Nucleus accumbens (tissue), 56 donors: ENCODE data around the gene ACSL3.
A peak's percentile ranks its signal among the peaks of the same experiment; 100 is the strongest.

ENCODE experiments used
- DNase-seq, 56 donors: peaks; one replicate each; lab custom pipeline; 2025; lab: John Stamatoyannopoulos, UW

Gene ACSL3

DNA sequence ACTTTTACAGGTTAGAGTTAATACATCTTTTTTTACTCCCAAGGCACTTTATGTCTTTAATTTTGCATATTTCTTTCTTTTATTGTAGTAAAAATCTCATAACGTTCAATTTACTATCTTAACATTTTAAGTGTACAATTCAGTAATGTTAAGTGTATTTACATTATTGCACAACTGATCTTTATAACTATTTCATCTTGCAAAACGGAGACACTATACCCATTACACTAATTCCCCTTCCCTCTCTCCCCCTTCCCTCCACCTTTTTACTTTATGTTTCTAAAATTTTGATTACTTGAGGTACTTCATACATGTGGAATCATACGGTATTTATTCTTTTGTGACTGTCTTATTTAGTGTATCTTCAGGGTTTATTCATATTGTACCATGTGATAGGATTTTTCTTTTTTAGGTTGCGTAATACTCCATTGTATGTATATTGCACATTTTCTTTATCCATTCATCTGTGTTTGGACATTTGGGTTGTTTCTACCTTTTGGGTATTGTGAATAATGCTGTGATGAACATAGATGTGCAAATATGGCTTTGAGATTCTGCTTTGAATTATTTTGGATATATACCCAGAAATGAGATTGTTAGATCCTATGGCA is 75.0 kb downstream of the ACSL3 start:
- no peak for DNase-seq

DNA sequence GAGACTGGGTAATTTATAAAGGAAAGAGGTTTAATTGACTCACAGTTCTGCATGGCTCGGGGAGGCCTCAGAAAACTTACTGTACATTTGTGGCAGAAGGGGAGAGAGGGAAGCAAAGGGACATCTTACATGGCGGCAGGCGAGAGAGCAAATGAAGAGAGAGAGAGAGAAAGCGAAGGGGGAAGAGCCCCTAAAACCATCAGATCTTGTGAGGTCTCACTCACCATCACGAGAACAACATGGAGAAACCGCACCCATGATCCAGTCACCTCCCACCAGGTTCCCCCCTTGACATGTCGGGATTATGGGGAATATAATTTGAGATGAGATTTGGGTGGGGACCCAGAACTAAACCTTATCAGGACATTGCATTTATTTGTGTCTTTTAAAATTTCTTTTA is 75.9 kb downstream of the ACSL3 start:
- no peak for DNase-seq

DNA sequence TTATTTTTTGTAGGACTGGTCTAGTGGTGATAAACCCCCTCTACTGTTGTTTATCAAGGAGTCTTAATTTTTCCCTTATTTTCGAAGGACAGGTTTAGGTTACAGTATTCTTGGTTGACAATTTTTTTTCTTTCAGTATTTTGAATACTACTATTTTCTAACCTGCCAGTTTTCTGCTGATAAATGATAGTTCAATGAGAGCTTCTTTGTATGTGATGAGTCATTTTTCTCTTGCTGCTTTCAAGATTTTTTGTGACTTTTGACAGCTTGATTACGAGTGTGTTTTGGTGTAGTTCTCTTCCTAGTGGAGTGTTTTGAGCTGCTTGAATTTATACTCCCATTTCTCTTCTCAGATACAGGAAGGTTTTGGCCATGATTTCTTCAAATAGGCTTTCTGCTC is 77.5 kb downstream of the ACSL3 start:
- DNase-seq: no peak

DNA sequence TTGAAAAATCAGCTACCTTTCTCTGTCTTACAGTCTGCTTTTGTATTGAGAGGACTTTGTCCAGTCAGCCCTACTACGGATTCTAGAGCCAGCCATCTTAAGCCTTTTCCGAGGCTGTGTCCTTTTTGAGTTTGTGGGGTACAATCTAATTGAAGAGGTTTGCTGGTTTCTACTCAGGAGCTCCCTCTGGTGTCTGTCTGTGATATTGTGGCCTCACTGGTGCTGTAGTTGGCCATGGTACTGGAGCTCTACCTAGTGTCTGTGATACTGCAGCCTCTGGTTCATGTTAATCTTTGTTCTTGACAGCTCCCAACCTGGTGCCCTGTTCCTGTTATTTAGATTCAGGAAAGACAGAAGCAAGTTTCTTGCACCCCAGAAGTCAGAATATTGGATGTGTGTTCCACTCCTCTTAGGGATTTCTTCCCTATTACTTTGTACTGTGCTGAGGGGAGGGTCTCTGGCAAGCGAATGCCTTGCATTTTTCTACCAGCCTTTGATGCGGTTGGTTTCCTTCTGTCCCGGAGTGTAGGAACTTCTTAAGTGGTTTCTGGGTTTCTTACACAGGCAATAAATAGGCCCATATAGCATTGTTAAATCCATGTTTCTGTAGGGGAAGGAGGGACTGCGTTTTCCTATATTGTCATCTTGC is 78.5 kb downstream of the ACSL3 start:
- peak in 26 of 56 donors; percentile 0 to 51 (median 11) for DNase-seq

DNA sequence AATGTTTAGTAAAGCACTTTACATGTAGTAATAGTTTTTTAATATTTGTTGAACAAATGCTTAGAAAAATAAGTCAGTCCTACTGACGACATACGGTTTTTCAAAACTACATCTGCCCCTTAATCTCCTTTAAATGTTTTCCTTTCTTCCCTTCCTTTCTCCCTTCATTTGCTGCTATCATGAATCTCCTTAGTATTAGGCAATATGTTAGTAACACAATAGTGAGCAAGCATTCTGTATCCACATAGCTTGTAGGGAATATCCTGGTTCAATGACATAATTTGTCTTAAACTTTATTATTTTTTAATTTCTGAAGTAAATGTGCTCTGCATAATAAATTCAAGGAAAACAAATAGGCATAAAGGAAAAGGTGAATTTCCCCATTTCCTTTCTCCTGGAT is 79.1 kb downstream of the ACSL3 start:
- no peak for DNase-seq

DNA sequence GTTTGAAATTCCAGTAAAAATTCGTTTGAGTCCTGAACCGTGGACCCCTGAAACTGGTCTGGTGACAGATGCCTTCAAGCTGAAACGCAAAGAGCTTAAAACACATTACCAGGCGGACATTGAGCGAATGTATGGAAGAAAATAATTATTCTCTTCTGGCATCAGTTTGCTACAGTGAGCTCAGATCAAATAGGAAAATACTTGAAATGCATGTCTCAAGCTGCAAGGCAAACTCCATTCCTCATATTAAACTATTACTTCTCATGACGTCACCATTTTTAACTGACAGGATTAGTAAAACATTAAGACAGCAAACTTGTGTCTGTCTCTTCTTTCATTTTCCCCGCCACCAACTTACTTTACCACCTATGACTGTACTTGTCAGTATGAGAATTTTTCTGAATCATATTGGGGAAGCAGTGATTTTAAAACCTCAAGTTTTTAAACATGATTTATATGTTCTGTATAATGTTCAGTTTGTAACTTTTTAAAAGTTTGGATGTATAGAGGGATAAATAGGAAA is 80.7 kb downstream of the ACSL3 start:
- DNase-seq: no peak

DNA sequence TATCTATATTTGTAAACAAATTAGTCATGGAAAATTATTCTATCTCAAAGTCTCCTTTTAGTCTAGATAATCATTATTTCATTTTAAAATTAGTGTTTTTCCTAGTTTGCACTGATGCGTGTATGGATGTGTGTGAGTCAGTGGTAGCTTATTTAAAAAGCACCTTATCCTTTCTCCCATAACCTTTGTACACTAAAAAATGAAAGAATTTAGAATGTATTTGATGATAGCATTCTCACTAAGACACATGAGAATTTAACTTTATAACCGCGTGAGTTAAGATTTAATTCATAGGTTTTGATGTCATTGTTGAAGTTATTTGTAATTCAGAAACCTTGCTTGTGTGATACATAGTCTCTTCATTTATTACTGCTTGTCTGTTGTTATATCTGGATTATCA is 81.7 kb downstream of the ACSL3 start:
- no peak for DNase-seq

DNA sequence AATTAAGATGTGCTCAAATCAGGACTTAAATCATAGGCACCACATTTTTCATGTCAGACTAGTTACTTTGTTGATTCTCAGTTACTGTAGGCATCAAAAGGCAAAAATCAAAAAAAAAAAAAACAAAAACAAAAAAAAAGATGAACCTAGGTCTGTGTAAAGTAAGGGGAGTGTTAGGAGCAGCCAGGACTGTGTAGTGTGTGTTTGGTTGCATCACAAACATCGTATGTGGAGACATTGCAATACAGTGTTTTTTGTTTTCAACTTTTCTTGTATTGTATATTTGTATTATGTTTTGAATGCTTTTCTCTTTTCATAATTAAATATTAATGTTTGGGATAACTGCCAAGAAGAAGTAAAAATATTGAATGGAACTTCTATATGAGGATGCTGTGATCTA is 82.1 kb downstream of the ACSL3 start:
- no peak for DNase-seq

DNA sequence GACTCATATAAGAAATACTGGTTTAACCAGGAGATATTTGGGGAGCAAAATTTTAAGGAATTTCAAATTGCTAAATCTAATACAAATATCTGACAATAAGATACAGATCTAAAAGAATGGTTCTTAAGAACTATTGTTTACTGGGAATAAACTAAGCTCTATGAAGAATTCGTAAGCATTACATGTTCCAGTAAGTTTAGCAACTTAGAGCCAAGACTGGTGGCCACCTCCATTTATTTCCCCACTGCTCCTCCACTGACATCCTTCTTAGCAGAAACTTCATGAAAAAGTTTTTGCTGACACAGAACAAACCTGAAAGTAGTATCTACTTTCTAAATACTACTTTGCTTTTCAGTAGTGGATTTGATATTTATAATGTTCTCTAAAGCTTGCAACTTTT is 83.0 kb downstream of the ACSL3 start:
- DNase-seq: no peak

DNA sequence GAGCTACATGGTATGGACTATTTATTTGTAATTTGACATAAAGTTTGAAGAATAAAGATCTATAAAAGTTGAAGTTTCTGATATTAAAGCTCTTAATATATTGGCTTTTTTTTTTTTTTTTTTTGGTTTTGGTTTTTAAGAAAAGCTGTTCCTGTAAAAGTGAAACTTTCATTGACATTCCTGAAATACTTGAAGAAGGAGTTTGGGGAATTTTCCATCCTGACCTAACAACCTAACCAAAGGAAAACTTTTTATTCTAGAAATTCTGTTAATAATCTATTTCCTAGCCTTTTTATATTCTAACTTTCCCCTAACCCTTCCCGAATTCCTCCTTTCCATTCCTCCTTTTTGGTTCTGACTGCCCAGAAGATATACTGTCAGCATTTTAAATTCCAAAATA is 83.7 kb downstream of the ACSL3 start:
- DNase-seq: no peak

DNA sequence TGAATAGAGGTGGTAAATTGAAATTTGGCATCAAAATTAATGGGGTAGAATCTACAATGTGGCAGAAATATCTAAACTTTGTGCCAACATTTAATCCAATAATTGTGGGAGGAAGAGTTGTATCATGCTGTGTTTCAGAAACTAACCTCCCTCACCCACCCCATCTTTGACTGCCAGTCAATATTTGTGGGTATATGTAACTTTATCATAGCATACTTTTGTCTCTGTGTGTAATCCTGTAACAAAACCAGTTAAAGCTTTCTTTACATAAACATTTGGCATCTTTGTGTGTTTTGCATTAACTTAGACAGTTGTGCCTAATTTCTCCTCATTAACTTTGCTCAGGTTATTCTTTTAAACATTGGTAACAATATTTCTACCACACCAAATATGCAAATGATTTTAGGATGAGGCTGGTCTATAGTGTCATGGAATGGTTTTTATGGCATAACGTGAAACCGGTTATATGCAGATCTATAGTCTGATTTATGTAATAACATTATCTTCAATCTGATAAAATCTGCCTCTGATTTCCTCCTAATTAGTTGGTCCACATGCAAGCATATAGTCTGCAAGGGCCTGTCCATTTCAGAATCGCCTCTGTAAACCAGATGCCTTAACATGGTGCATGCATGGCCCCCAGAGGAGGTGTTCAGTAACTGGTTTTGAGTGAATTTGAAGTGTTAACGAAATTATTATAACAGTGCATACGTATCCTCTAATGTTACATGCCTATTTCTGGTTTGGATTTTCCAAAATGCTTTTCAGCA is 84.3 kb downstream of the ACSL3 start:
- DNase-seq: no peak

DNA sequence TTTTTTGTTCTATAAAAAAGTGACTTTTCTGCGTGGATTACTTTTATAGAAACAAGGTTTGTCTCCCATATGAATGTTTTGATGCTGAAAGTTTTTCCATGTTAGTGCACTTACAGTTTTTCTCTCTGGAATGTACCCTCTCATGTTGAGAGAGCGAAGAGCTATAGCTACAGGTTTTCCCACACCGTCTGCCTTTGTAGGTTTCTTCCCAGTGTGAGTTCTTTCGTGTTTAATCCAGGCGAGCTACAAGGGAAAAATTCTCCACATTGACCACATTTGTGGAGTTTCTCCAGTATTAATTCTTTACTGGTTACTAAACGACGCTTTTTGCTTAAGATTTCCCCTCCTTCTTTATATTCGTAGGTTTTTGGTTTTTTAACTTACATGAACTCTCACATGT is 85.1 kb downstream of the ACSL3 start:
- DNase-seq: no peak

DNA sequence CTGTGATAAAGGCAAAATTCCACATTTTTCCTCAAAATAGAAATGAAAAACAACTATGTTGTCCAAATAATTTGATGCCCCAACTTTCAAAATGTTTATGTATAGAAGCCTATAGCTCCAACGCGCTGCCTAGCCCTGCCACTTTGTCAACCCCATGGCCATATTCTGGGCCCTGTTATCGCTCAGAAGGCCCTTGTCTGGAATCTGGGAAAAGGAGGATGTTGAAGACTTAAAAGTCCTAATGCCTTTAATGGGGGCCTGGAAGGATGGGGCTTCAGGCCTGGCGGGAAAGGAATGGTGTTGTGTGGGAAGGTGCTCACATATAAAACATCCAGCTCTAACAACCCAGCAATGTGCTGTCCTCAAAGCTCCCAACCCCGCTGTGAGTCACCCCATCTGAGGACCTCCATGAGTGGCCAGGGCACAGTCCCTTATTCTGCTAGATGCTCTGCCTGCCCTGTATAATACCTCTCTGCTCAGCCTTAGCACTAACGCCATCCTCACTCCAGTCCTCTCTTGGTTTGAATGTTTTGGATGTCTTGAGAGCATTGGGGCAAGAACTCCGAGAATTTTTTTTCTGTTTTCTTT is 86.0 kb downstream of the ACSL3 start:
- no peak for DNase-seq

DNA sequence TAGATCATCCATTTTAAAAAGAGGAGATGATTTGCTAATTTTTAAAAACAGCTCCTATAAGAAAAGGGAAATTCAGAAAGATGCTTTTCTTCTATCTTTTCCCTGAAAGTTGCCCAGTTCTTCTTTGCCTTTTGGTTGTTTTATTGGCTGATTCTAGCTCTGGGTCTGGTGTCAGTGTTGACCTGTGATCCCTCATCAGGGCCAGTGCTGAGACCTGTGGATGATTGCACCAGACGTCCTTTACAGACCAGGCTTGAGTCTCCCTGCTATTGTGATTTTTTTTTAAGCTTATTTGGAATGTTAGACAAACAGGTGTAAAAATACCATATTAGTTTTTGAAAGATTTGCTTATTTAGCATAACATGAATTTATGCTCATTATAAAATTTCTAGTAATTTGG is 88.2 kb downstream of the ACSL3 start:
- no peak for DNase-seq

DNA sequence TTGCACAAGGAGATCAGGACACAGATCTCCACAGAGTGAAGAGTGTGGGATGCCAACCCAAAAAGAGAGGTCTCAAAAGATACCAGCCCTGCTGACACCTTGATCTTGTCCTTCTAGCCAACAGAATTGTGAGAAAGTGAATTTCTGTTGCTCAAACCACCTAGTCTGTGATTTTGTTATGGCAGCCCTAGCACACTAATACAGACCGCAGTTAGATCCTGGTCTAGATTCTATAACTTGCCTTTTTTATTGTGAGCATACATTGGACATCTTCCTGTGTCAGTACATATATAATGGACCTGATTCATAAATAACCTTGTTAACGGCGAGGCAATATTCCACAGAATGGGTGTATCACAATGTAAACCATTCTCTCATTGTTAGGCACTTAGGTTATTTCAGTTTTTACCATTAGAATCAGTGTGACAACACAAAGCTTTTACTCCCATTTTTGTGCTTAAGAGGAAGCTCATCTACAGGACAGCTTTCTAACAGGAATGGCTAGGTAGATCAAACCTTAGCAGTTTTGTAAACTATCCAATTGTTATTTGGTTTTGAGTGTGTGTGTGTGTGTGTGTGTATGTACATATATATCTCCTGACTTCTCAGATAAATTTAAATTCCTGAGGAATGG is 89.0 kb downstream of the ACSL3 start:
- no peak for DNase-seq

DNA sequence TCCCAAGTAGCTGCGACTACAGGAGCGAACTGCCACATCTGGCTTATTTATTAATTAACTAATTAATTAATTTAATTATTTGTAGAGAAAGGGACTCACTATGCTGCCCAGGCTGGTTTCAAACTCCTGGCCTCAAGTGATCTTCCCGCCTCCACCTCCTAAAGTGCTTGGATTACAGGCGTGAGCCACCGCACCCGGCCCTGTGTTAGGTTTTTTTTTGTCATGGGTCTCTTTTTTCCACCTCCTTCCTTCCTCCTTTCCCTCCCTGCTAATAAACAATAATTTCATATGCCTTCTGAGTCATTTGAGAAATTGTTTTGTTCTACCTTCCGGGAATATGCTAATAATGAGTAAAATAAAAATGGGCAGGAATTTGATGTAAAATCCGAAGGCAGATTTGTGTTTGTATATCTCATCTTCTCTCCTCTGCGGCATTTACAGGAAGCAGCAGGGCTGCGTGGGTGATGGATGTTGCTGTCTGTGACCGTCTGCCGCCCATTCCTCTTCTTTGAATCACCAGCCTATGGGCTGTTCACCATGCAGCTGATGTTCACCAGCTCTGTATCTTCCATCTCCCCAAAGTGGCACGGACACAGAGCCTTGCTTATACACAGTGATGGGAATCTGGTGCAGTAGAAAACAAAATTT is 89.9 kb downstream of the ACSL3 start:
- no peak for DNase-seq

DNA sequence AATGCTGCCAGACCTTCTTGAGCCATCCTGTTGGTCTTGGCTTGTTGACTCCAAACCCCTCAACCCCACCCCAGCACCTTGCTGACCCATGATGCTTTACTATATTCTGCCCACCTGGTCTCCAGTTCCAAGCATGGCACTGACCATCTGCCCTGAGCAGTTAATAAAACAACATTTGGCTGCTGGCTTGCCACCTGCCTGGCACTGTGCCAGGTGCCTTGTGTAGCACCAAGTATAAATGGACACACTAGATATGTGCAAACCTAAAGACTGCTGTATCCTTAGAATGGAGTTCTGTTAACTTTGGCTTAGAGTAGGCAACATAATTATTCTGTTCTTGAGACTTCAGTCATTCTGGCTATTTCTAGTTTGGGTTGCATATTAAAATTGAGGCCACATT is 91.4 kb downstream of the ACSL3 start:
- no peak for DNase-seq

DNA sequence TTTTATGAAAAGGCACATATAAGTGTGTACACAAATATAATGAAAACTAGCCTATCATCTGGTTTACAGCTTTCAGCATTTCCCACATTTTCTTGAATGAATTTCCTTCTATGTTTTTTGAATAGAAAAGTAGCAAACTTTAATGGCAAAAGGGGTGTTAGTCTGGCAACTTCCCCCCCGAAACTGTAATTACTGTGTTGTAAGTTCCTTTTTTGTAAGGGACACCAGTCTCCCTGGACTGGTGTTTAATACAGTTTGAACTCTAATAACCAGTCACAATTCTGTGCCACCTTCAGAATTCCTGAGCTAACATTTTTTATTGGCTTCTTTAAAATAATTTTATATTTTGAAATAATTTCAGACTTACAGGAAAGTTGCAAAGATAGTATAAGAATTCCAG is 94.2 kb downstream of the ACSL3 start:
- no peak for DNase-seq

DNA sequence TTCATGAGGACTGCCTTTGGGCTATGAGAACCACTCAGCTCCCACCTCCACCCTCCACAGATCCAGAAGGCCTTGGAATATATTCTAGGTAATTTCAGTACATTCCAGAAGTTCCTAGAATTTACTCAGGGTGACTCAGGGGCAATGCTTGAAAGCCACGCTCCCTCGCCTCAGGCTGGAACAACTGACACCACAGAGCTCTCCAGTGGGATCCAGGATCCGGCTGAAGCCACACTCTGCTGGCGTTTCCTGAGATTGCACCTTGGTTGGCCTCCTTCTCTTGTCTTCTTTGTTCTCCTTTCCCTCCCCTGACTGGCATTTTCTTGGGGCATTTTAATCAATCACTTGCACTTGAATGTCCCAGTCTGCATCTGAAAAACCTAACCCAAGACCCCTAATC is 98.5 kb downstream of the ACSL3 start:
- no peak for DNase-seq

DNA sequence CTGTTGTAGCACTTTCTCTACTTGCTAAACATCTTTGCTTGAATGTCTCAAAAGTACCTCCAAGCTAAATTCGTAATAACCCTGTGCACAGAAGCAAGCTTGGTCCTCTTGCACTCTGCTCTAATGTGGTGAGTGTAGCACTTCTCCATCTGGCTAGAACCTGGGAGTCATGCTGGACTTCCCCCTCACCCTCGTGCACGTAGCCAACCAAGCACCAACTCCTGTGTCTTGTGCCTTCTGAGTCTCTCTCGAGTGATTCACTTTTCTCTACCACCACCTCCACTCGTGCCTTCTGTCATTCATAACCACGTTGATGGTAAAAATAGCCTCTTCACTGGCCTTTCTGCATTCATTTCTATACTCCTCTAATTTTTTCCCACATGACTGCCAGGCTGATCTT is 99.3 kb downstream of the ACSL3 start:
- no peak for DNase-seq
